ENCODE data around the gene MRPS18B. TPM values are rescaled to one million over a fixed set of nuclear protein-coding genes. Genes with fewer than 3 reads are reported as not detected.
"Not testable (repeated sequence)": the region's sequence is repeated elsewhere in the genome, so short reads cannot be mapped to it uniquely, and the experiment has no call there.

The MRPS18B gene
- polyA plus RNA-seq, 1 donor from 2014 or later = 77.7 TPM

DNA sequence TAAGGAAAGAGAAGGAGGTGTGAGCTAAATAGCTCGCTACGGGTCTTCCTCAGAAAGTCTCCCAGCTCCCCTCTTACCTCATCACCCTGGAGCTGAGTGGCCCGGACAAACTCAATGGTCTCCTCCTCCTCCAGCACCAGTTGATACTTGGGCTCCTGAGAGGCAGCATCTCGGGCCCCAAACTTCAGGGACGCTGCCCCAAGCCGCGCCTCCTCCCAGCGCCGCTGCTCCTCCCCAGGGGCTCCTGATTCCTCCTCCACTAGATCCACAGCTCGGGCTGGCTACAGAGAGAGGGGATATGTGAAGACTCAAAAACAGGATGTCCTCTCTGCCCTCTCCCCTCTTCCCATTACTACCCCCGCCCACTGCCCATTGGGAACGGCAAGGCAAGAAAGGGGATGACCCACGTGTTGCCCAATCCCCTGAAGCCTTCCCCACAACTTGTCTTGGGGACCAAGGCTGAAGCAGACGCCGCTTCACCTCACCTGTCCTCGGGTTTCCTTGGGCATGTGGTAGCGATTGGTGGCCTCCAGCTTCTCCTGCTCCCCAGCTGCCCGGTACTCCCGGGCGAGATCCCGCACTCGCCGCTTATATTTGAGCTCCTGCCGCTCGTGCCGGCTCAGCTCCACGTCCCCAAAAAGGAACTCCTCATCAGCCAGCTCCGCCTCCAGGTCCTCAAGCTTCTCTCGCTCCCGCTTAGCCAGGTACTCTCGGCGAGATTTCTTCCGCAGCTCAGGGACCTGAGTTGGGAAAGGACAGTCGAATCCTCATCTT, 47.5 kb downstream of the MRPS18B start:
- H3K9me2 ChIP-seq (ENCODE audit: insufficient read depth, low read length) = no peaks in the 10 kb centered on the region
- H3K9ac ChIP-seq (ENCODE audit: low read length) = no peak overlapping the region
- no peak overlapping the region for H3K4me2 ChIP-seq (ENCODE audit: low read length)
- no peak overlapping the region for H3K27ac ChIP-seq (ENCODE audit: low read length)
- no peak for TF ChIP-seq TAF1 (IDR thresholded peaks at IDR 0.05; ENCODE audit: low read depth)
- no peaks in the 10 kb centered on the region for H3K9me3 ChIP-seq (ENCODE audit: low read length)
- no peaks in the 10 kb centered on the region for H3F3A ChIP-seq (ENCODE audit: insufficient read depth, low read length, poor library complexity, severe bottlenecking)
- no peak overlapping the region for H3K4me3 ChIP-seq (ENCODE audit: low read length)
- H3K79me2 ChIP-seq (replicated peaks; ENCODE audit: insufficient read depth, low read length) = no peaks in the 10 kb centered on the region
- no peak overlapping the region for H2AFZ ChIP-seq (ENCODE audit: low read depth, low read length)
- no peaks in the 10 kb centered on the region for H3K27me3 ChIP-seq (ENCODE audit: insufficient read depth, low read depth, low read length)
- no peaks in the 10 kb centered on the region for H3K36me3 ChIP-seq (ENCODE audit: insufficient read depth, low read length)
- H4K20me1 ChIP-seq (ENCODE audit: insufficient read depth) = no peaks in the 10 kb centered on the region

DNA sequence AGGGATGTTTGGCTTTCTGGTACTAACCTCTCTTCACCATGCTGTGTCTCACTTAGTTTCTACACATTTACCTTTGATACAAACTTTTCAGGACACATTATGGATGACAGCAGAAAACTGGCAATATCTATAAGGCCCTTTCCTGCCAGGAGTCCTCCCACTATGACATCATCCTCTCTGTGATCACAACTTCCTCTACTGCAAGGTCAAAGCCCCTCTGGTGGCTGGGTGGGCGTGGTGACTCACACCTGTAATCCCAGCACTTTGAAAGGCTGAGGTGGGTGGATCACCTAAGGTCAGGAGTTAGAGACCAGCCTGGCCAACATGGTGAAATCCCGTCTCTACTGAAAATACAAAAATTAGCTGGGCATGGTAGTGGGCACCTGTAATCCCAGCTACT, 48.7 kb downstream of the MRPS18B start:
- not testable (repeated sequence) for H3K27ac ChIP-seq (ENCODE audit: low read length); H4K20me1 ChIP-seq (ENCODE audit: insufficient read depth); H3K9ac ChIP-seq (ENCODE audit: low read length); H3K36me3 ChIP-seq (ENCODE audit: insufficient read depth, low read length); H3K4me2 ChIP-seq (ENCODE audit: low read length); H3F3A ChIP-seq (ENCODE audit: insufficient read depth, low read length, poor library complexity, severe bottlenecking); H3K27me3 ChIP-seq (ENCODE audit: insufficient read depth, low read depth, low read length); H3K79me2 ChIP-seq (replicated peaks; ENCODE audit: insufficient read depth, low read length); H2AFZ ChIP-seq (ENCODE audit: low read depth, low read length); H3K9me2 ChIP-seq (ENCODE audit: insufficient read depth, low read length); H3K9me3 ChIP-seq (ENCODE audit: low read length); H3K4me3 ChIP-seq (ENCODE audit: low read length)

DNA sequence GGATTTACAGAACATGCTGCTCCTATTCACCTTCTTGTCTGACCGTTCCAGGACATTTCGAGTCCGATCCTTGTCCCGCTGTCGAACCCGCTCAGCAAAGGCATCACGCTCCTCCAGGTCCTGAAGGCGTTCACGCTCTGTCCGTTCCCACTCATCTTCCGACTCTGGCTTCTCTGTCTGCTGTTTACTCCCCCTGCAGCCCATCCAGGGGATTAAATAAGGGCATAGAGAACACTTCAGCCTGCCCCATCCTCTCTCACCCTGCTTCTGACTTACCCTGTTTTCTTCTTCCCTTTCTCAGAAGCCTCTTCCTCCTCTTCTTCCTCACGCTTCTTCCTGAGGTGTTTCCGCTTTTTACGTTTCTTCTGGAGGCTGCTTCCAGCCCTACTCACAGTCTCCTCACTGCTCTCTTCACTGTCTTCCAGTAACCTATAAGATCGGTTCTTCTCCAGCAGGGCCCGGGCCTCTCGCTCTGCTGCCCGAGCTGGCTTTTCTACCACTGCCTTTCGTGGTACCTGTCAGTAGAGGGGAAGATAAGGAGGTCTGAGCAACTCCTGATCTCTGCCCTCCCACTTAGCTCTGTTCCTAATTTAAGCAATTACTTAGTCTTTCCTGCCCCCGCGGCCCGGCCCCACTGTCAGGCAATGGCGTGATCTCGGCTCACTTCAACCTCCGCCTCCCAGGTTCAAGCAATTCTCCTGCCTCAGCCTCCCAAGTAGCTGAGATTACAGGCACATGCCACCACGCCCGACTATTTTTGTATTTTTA, 53.3 kb downstream of the MRPS18B start:
- no peak overlapping the region for H3K4me3 ChIP-seq (ENCODE audit: low read length)
- no peaks in the 10 kb centered on the region for H4K20me1 ChIP-seq (ENCODE audit: insufficient read depth)
- no peaks in the 10 kb centered on the region for H3K36me3 ChIP-seq (ENCODE audit: insufficient read depth, low read length)
- H3K9ac ChIP-seq (ENCODE audit: low read length) = no peak overlapping the region
- no peak overlapping the region for H3K4me2 ChIP-seq (ENCODE audit: low read length)
- H2AFZ ChIP-seq (ENCODE audit: low read depth, low read length) = no peak overlapping the region
- H3F3A ChIP-seq (ENCODE audit: insufficient read depth, low read length, poor library complexity, severe bottlenecking) = no peaks in the 10 kb centered on the region
- no peaks in the 10 kb centered on the region for H3K9me3 ChIP-seq (ENCODE audit: low read length)
- peaks cover 8% of the 10 kb centered on the region for H3K79me2 ChIP-seq (replicated peaks; ENCODE audit: insufficient read depth, low read length)
- H3K9me2 ChIP-seq (ENCODE audit: insufficient read depth, low read length) = no peaks in the 10 kb centered on the region
- TF ChIP-seq MXI1 (conservative IDR thresholded peaks at IDR 0.05; ENCODE audit: poor library complexity, severe bottlenecking) (no peak), EP300 (conservative IDR thresholded peaks at IDR 0.05; ENCODE audit: poor library complexity, severe bottlenecking) (no peak)
- TF ChIP-seq, protein P1, sequence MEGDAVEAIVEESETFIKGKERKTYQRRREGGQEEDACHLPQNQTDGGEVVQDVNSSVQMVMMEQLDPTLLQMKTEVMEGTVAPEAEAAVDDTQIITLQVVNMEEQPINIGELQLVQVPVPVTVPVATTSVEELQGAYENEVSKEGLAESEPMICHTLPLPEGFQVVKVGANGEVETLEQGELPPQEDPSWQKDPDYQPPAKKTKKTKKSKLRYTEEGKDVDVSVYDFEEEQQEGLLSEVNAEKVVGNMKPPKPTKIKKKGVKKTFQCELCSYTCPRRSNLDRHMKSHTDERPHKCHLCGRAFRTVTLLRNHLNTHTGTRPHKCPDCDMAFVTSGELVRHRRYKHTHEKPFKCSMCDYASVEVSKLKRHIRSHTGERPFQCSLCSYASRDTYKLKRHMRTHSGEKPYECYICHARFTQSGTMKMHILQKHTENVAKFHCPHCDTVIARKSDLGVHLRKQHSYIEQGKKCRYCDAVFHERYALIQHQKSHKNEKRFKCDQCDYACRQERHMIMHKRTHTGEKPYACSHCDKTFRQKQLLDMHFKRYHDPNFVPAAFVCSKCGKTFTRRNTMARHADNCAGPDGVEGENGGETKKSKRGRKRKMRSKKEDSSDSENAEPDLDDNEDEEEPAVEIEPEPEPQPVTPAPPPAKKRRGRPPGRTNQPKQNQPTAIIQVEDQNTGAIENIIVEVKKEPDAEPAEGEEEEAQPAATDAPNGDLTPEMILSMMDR (IDR thresholded peaks at IDR 0.05; ENCODE audit: poor library complexity, severe bottlenecking) = peak; percentile 36
- TF ChIP-seq, protein P2, sequence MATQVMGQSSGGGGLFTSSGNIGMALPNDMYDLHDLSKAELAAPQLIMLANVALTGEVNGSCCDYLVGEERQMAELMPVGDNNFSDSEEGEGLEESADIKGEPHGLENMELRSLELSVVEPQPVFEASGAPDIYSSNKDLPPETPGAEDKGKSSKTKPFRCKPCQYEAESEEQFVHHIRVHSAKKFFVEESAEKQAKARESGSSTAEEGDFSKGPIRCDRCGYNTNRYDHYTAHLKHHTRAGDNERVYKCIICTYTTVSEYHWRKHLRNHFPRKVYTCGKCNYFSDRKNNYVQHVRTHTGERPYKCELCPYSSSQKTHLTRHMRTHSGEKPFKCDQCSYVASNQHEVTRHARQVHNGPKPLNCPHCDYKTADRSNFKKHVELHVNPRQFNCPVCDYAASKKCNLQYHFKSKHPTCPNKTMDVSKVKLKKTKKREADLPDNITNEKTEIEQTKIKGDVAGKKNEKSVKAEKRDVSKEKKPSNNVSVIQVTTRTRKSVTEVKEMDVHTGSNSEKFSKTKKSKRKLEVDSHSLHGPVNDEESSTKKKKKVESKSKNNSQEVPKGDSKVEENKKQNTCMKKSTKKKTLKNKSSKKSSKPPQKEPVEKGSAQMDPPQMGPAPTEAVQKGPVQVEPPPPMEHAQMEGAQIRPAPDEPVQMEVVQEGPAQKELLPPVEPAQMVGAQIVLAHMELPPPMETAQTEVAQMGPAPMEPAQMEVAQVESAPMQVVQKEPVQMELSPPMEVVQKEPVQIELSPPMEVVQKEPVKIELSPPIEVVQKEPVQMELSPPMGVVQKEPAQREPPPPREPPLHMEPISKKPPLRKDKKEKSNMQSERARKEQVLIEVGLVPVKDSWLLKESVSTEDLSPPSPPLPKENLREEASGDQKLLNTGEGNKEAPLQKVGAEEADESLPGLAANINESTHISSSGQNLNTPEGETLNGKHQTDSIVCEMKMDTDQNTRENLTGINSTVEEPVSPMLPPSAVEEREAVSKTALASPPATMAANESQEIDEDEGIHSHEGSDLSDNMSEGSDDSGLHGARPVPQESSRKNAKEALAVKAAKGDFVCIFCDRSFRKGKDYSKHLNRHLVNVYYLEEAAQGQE (IDR thresholded peaks at IDR 0.05; ENCODE audit: borderline replicate concordance) = no peak
- no peak overlapping the region for H3K27ac ChIP-seq (ENCODE audit: low read length)
- H3K27me3 ChIP-seq (ENCODE audit: insufficient read depth, low read depth, low read length) = no peaks in the 10 kb centered on the region
